Activated T-helper 1 cell treated with Interleukin-2 at 50 U/mL for 16 hours (primary cell): Measurements from ENCODE around the gene CEMIP2.
"Not testable (repeated sequence)": the region's sequence is repeated elsewhere in the genome, so short reads cannot be mapped to it uniquely, and the experiment has no call there.

Experiments used
- DNase-seq: peaks from one replicate; pipeline ENCODE4 v3.0.0-alpha.2; 2020; ENCODE audit warnings: low read depth

Gene CEMIP2, protein sequence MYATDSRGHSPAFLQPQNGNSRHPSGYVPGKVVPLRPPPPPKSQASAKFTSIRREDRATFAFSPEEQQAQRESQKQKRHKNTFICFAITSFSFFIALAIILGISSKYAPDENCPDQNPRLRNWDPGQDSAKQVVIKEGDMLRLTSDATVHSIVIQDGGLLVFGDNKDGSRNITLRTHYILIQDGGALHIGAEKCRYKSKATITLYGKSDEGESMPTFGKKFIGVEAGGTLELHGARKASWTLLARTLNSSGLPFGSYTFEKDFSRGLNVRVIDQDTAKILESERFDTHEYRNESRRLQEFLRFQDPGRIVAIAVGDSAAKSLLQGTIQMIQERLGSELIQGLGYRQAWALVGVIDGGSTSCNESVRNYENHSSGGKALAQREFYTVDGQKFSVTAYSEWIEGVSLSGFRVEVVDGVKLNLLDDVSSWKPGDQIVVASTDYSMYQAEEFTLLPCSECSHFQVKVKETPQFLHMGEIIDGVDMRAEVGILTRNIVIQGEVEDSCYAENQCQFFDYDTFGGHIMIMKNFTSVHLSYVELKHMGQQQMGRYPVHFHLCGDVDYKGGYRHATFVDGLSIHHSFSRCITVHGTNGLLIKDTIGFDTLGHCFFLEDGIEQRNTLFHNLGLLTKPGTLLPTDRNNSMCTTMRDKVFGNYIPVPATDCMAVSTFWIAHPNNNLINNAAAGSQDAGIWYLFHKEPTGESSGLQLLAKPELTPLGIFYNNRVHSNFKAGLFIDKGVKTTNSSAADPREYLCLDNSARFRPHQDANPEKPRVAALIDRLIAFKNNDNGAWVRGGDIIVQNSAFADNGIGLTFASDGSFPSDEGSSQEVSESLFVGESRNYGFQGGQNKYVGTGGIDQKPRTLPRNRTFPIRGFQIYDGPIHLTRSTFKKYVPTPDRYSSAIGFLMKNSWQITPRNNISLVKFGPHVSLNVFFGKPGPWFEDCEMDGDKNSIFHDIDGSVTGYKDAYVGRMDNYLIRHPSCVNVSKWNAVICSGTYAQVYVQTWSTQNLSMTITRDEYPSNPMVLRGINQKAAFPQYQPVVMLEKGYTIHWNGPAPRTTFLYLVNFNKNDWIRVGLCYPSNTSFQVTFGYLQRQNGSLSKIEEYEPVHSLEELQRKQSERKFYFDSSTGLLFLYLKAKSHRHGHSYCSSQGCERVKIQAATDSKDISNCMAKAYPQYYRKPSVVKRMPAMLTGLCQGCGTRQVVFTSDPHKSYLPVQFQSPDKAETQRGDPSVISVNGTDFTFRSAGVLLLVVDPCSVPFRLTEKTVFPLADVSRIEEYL (N-terminal part only)

DNA sequence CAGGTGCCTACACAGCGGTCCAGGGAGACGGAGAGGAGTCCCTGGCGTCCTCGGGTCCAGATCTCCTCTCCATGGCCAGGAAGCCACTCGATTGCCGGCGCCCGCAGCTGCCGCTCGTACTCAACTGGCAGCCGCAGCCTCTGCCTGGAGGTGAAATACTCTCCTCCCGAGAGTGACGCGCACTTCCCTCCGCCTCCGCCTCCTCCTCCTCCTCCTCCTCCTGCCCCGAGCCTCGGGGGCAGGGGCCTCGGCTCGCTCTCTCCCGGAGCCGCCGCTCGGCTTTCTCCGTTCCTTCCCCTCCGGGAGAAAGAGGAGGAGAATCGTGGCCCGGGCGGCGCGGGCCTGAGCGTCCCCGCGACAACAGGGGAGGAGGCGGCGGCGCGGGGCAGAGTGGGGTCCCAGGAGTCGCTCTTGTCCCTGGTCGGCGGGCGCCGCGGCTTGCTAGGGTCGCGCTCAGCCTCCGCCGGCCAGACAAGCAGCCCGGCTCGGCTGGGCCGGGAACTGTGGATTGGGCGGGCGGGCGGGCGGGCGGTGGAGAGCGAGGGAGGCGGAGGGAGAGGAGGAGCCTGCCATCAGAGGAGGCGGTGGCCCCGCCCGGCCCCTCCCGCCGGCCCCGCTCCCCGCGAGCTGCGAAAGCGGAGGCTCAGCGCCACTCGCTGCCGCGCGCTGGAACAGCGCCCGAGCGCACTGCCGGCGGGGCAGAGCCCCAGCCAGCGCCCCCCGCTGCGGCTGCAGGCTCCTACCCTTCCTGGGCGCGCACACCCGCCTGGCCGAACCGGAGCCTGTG lies at the start of gene CEMIP2:
Gene CEMIP2 (minus strand): TSS at position 126 of the 787 bp plus-strand sequence. CDS start 18,140 bp downstream, outside the sequence.
- peak; percentile 84 for DNase-seq

DNA sequence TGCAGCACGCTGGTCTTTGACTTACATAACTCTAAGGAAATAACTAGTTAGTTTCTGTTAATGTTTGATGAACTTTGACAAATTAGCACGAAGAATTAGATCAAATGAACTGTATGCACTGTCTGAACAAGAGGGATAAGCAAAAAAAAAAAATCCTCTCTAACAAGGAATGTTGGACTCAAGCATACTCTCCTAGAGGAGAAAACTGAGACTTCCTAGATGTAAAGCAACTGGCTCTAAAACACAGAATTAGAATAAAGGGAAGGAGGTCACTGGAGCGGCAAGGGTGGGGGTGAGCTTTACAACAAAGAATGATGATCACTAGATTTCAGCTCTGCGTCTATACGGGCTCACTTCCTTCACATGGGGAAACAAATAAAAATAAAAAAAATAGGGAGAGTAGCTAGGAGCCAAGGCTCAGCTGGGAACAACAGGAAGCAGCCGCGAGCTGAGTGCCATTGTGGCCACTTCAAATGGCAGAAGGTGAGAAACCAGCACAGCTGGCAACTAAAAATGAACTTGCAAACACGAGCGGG lies 48.7 kb upstream of the CEMIP2 start:
- DNase-seq: no peak

DNA sequence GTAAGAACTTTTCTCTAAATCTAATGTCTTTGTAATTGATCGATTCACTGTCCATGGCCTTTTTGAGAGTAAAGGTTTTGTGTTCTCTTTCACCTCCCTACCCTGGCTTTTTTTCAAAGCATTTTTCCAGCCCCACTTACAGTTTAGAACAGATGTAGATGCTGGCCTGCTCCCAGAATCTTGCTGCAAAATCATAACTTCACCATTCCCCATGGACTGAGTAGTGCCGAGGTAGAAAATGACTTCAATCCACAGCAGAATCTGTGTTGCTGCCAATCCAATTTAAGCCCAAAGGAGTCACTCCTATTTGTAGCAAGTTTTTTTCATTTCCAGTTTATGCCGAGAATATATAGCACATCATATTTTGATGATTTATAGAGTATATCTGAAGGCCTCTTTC lies 46.5 kb upstream of the CEMIP2 start:
- no peak for DNase-seq

DNA sequence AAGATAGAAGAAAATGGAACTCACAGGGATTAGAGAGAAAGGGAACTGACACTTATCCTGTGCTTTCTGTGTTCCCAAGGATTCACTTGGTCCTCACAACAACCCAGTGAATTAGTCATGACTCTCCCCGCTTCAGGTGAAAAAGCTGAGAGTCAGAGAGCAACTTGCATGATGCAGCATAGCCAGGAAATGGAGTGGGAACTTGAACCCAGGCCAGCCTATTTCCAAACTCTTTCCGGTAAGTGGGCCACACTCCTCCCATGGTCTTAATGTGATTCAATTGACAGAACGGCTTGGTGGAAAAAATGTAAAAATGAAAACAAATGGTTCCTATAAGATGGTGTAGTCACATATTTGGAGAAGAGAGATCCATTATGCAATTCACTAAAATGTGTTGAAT lies 45.9 kb upstream of the CEMIP2 start:
- DNase-seq: no peak

DNA sequence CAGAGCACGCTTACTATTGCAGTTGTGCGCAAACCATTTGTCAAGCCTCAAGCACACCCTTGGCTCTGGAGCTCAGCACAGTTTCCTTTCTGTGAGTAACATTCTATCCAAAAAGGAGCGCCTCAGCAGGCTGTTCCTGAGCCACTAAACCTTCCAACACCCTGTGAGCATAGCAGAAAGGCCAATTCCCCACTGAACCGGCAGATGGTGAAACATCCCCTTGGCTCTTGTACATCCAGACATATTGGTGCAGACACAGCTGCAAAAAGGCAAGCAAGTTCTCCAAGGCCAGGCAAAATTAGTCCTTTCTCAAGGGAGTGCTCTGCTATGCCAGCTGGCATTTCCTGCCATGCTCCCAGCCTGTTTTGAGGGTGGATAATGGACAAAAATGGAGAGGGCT lies 44.1 kb upstream of the CEMIP2 start:
- DNase-seq: no peak

DNA sequence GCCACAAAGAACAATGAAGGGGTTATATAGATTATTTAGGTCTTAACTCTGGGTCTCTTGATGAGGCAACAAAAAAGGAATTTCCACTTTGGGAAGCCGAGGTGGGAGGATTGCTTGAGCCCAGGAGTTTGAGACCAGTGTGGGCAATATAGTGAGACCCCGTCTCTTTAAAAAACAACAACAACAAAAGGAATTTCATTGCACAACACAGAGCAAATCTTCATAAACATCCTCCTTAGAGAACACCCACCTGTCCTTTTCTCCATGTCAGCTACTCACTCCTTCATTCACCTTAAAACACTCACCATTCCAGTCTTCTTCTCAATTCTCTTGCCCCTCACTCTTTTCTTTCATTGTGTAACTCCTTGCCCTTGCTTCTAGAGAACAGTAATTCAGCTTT lies 39.8 kb upstream of the CEMIP2 start:
- DNase-seq: no peak

DNA sequence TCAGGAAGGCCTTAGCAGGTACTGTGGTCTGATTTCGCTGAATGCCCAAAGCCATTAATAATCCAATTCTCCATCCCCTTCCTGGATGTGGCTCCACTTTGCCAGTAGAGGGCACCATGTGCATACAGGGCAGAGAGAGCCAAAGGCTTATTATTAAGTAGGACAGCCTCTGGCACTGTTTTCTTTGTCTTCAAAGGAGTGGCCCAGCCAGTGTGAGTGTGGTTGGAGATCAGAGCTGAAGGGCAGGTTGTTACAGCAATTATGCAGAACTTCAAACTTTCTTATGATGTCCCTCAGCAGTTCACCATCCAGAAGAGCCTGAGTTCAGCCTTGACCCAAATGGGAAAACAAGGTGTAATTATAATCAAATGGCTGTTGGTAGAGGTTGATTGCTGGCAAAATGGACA lies 38.6 kb upstream of the CEMIP2 start:
- peak; percentile 33 for DNase-seq

DNA sequence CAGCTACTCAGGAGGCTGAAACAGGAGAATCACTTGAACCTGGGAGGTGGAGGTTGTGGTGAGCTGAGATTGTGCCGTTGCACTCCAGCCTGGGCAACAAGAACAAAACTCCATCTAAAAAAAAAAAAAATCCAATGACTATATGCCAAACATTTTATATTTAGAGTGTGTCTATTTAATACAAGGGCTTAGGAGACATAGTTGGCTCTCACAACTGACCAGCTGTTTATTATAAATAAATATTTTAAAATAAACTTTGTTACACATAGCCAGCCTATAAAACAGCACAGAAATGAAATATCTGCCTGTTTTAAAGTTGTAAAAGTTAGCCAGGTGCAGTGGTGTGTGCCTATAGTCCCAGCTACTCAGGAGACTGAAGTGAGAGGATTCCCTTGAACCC lies 36.8 kb upstream of the CEMIP2 start:
- DNase-seq: not testable (repeated sequence)

DNA sequence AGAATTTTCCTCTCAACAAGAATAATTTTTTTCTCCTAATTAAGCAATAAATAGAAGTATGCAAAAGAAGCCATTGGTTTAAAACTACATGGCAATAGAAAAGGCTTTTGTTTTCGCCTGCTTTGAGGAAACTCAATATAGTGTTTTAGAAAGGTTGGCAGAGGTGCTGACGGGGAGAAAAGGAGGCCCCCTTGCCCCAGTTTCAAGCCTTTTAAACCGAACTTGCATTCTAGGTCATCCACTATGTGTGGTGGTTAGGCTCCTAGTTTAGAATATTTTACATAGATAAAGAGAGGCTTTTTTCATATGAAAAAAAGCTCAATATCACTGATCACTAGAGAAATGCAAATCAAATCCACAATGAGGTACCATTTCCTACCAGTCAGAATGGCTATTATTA lies 33.5 kb upstream of the CEMIP2 start:
- DNase-seq: no peak

DNA sequence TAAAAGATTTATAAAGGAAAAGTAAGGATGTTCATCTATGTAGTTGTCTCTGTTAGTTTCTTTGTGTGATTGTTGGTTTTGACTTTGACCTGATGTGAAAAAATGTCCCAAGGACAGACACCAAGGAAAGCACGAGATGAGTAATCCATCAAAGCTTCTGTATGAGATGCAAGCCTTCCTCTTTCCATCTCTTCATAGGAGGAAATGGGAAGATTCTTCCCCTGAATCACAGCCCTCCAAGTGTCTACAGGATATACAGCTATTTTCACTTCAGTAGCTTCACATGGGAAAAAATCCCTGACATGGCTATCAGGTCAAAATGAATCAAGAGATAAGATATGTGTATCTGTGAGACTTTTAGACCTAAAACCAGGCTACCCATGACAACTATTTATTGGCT lies 29.0 kb upstream of the CEMIP2 start:
- no peak for DNase-seq

DNA sequence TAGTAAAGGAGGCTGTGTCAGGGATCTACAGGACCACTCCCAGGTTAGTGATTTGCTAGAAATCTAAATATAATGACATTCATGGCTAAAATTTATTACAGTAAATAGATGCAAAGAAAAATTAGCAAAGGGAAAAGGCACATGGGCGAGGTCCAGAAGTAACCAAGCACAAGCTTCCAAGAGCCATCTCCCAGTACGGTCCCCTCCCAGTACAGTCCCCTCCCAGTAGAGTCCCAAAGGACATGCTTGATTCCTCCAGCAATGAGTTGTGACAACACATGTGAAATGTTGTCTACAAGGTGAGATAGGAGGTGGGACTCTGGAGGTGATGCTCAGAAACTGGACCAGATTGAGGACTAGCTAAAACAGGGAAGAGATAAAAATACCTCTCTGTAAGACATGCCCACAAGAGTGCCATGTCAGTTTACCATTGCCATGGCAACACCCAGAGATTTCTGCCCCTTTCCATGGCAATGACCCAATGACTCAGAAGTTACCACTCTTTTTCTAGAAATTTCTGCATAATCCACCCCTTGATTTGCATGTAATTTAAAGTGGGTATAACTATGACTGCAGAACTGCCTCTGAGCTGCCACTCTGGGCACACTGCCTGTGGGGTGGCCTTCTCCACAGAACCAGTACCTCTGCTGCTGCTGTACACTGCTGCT lies 27.9 kb upstream of the CEMIP2 start:
- no peak for DNase-seq

DNA sequence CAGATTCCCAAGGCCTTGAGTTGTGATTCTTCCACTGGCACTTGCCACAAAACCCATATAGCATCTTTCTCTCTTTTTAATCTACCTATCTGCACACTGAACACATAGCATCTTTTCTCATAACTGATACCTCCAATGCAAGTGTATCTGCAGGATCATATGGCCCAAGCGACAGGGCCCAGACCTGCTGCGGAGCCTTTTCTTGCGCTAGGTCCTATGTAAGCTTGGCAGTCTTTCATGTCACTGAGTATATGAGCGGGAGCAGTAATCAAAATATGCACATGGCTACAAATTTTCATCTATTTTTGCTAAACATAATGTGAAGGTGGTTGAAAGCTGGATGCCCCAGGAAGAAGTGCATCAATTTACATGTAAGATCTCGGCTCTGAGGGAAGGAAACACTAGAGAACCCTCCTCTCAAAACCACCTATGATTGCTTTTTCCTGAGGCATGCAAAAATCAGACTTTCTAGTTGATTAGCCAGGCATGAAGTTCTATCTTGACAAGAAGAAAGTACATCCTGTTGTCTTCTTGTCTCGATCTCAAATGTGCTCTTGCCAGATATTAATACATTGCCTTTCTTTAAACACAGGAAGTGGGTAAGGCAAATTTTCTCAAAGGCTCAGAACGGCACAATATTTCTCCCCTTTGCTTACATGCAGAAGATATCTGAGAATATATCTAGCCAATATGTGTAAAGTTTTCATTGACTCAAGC lies 26.9 kb upstream of the CEMIP2 start:
- DNase-seq: no peak

DNA sequence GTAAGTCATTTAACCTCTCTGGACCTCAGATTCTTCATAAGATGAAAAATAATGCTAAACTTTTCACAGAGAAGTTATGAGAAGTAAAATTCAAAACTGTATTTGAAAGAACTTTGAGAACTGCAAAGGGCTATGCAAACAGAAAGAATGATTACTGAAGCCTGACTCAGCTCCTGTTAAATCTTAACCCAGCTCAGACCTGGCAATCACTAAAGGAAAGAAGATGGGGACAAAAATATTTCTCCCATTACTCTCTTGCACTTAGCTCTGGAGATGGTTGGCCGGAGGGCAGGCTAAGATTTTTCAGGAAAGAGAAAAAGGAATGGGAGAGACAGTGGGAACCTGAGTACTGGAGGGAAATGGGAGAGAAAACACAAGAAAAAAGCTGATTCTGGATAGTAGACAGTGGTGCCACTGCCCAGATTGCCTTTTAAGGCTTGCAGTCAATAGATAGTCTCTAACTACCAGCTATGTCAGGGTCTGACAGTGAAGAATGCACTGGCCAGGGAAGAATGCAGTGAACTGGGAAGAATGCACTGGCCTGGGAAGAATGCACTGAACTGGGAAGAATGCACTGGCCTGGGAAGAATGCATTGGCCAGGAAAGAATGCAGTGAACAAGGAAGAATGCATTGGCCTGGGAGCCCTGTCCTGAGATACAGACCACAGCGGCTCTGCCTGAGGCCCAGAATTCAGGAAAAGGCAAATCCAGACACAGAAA lies 25.2 kb upstream of the CEMIP2 start:
- DNase-seq: no peak

DNA sequence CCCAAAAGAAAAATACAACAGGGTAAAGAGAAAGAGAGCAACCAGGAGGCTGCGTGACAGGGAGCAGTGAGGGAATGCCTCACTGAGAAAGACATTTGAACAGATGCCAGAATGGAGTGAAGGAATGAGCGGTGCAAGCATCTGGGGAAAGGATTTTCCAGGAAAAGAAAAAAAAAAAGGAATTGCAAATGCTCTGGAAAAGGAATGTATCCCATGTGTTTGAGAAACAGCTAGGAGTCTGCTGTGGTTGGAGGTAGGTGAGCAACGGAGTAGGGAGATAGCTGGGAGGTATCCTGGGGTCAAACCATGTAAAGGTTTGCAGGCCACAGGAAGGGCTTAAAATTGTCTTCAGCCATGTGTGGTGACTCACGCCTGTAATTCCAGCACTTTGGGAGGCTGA lies 23.6 kb upstream of the CEMIP2 start:
- no peak for DNase-seq

DNA sequence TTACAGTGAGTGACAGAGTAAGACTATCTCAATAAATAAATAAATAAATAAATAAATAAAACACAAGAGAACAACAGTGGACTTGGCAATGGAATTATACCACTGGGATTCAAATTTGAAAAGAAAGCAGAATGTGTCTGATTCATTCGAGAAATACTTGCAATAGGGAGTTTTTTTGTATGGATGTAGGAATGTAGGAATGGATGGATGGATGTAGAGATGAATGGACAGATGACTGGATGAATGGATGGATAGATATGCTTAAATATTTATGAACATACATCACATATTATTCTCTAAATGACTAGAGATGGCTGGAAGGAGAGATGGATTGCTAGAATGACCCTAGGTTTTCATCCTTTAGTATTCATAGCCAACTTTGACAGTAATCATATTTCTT lies 22.0 kb upstream of the CEMIP2 start:
- DNase-seq: no peak

DNA sequence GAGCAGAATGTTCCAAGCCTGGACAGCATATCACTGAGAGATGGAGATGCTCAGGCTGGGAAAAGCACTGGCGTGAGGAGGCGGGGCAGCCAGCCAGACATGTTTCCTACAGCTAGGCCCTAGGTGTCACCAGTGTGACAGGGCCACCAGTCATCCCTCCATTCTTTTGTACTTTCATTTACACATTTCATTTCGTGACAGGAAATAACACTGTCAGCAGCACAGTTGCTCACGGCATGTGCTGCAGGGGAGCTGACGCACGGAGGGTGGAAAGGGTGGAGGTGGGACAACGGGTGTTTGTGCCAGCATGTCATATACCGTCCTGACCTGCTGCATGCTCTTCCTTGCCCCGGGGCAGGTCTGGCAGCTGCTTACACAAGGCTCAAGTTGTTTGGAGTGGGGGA lies 14.8 kb upstream of the CEMIP2 start:
- DNase-seq: peak; percentile 73

DNA sequence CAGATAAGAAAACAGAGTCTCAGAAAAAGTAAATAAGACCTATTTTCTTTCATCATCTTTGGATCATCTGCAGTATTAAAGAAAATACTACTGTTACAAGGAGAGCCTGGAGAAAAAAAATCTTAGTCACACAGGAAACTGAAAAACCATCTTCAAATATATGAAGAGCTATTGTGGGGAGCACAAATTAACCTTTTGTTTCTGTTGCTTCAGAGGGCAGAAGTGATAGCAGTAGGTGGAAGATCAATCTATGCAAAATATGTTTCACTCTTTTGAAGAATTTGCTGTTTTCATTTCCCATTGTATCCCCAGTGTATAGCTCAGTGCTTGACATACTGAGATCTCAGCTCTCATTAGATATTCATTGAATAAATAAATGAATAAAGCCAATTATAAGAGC lies 13.1 kb upstream of the CEMIP2 start:
- DNase-seq: no peak

DNA sequence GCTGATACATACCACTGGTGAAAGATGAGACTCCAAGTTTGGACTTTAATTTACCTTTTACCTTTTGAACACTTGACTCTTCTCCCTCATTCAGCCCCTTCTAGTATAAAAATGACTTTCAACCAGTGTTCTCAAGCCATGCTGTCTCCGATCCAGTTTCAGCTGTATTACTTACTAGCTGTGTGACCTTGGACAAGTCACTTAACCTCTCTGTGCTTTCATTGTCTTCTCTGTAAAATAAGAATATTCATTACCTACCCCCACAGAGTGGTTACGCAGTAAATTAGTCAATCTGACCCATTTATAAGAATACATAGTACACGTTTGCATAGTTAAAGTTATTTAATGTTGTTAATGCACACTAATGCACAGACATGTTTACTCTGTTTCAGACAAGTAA lies 12.6 kb upstream of the CEMIP2 start:
- no peak for DNase-seq

DNA sequence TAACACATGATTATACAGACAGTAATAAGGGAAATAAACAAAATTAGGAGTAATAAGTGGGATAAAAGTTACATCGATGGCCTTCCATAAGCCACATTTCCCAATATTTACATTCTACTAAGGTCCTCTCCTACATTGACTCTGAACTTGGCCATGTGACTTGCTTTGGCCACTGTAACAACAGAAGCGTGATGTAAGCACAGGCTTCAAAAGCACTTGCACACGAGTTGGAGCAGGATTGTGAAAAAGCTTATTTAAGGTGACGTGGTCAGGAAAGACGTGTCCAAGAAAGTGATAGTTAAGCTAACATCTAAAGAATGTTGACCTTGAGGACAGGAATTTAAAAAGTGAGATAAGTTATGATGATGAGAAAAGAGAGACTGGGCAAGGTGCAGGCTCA lies 9.8 kb upstream of the CEMIP2 start:
- no peak for DNase-seq
